T-cell (primary cell): ENCODE data around the gene TTN. TPM values are rescaled to one million over a fixed set of nuclear protein-coding genes. Genes with fewer than 3 reads are reported as not detected.

ENCODE experiments used
- ATAC-seq, 4 experiments: fragments of 200-7000 bp in 3 of 4; fragments of 150-1000 bp in 1 of 4; cut with Tn5 transposase; replicated peaks in 1 of 4; 1 replicate in 3 of 4; 2 replicates in 1 of 4; pipeline ENCODE4 v1.10.0; 2021; ENCODE audit warnings: moderate library complexity in 3 of 4, mild to moderate bottlenecking in 2 of 4, moderate number of reproducible peaks in 1 of 4
- CTCF ChIA-PET, 2 donors: fragments of 300-600 bp; sonication (Branson Sonifier 250); formaldehyde crosslinking; loops; one replicate each; lab custom pipeline; 2022; ENCODE audit warnings: antibody characterized with exemption in 2 of 2; lab: Charles Lee
- POLR2A ChIA-PET, 2 donors: fragments of 300-600 bp; sonication (Branson Sonifier 250); formaldehyde crosslinking; loops; one replicate each; lab custom pipeline; 2022; ENCODE audit warnings: antibody characterized with exemption in 2 of 2; lab: Charles Lee
- DNase-seq, 35 experiments: peaks; one replicate each; pipeline versions ENCODE4 v3.0.0 to v3.0.0-alpha.2; 2013 to 2023
- H3K27ac ChIP-seq: one replicate; pipeline ENCODE4 v1.5.1; 2013; ENCODE audit warnings: low read length
- H3K27me3 ChIP-seq, 2 experiments: replicated peaks in 1 of 2; 1 replicate in 1 of 2; 2 replicates in 1 of 2; pipeline versions ENCODE4 v1.6.1 to v1.7.0; 2013; ENCODE audit warnings: low read length in 1 of 2, mixed read lengths in 1 of 2; ENCODE audit not compliant: control insufficient read depth in 2 of 2, insufficient read depth in 2 of 2; ENCODE audit errors: extremely low read depth in 1 of 2
- H3K36me3 ChIP-seq, 2 donors: 1 replicate in 1 of 2; 2 replicates in 1 of 2; pipeline versions ENCODE4 v1.6.1 to v1.7.0; 2013; ENCODE audit warnings: low read length in 1 of 2; ENCODE audit not compliant: control insufficient read depth in 2 of 2, insufficient read depth in 1 of 2; ENCODE audit errors: extremely low read depth in 1 of 2
- H3K4me1 ChIP-seq, 2 experiments: 1 replicate in 1 of 2; 2 replicates in 1 of 2; pipeline versions ENCODE4 v1.6.1 to v1.7.0; 2013; ENCODE audit warnings: low read length in 2 of 2, mixed read lengths in 1 of 2; ENCODE audit not compliant: insufficient read depth in 2 of 2, control insufficient read depth in 1 of 2; ENCODE audit errors: extremely low read depth in 1 of 2
- H3K4me3 ChIP-seq, 2 donors: 1 replicate in 1 of 2; 2 replicates in 1 of 2; pipeline versions ENCODE4 v1.5.1 to v1.7.0; 2013; ENCODE audit warnings: mild to moderate bottlenecking in 2 of 2, low read length in 1 of 2, moderate library complexity in 1 of 2; ENCODE audit not compliant: control insufficient read depth in 1 of 2; ENCODE audit errors: extremely low read depth in 1 of 2
- H3K9me3 ChIP-seq: 2 replicates; pipeline ENCODE4 v1.7.0; 2013
- H3K27ac Mint-ChIP-seq, 2 donors: one replicate each; pipeline ENCODE4 v1.8.0; 2020 to 2021; ENCODE audit warnings: mild to moderate bottlenecking in 2 of 2, mixed read lengths in 2 of 2
- H3K27me3 Mint-ChIP-seq, 2 donors: one replicate each; pipeline ENCODE4 v1.8.0; 2021 to 2022; ENCODE audit warnings: mixed read lengths in 2 of 2
- H3K36me3 Mint-ChIP-seq: one replicate; pipeline ENCODE4 v1.8.0; 2021; ENCODE audit warnings: mixed read lengths
- H3K4me1 Mint-ChIP-seq, 3 donors: one replicate each; pipeline ENCODE4 v1.8.0; 2020 to 2022; ENCODE audit warnings: mixed read lengths in 3 of 3, mild to moderate bottlenecking in 1 of 3
- H3K4me3 Mint-ChIP-seq, 3 donors: one replicate each; pipeline ENCODE4 v1.8.0; 2020 to 2022; ENCODE audit warnings: mild to moderate bottlenecking in 3 of 3, mixed read lengths in 3 of 3, moderate library complexity in 3 of 3
- H3K9me3 Mint-ChIP-seq, 3 donors: one replicate each; pipeline ENCODE4 v1.8.0; 2020 to 2022; ENCODE audit warnings: mixed read lengths in 3 of 3
- WGBS: methylation state at CpG from one replicate; pipeline ENCODE4 v1.1.5; 2013; ENCODE audit warnings: missing lambda C conversion rate; ENCODE audit not compliant: insufficient coverage; 5-methylcytosine and 5-hydroxymethylcytosine counted together
- total RNA-seq, 35 experiments: library from RNA in 6 of 35; stranded (reverse) in 6 of 35; fragments of 120-200 nt in 1 of 35; gene quantifications; one replicate each; pipeline versions ENCODE4 v1.2.1 to v1.2.4 and lab custom pipeline; 2013 to 2026

Gene TTN
- total RNA-seq, 5 donors from 2014 or later (not counting 1 experiment from before 2014, with no cell fraction given), result 14.3 to 49.2 (median 15.7) TPM

GRCh38 chr2:178630581-178630980 lies 176.6 kb downstream of the TTN start:
- Histone ChIP-seq H3K4me3 (no peak overlapping the region), H3K27ac (no peak overlapping the region), H3K9me3 (no peaks in the 10 kb centered on the region), H3K36me3 (peaks cover 22% of the 10 kb centered on the region in 2 donors), H3K27me3 (no peaks in the 10 kb centered on the region), H3K4me1 (no peaks in the 10 kb centered on the region)
- H3K36me3 Mint-ChIP-seq, result peaks cover 35% of the 10 kb centered on the region
- WGBS, result 97% methylated on average over 5 of the region's 5 CpGs
- no peak overlapping the region for H3K27ac Mint-ChIP-seq
- no peaks in the 10 kb centered on the region for H3K9me3 Mint-ChIP-seq
- POLR2A ChIA-PET, result no interaction called here
- no peak for ATAC-seq
- H3K27me3 Mint-ChIP-seq, result no peaks in the 10 kb centered on the region
- no peaks in the 10 kb centered on the region for H3K4me1 Mint-ChIP-seq
- DNase-seq, result no peak
- no peak overlapping the region for H3K4me3 Mint-ChIP-seq
- CTCF ChIA-PET, result no interaction called here

- Histone ChIP-seq H3K27ac (no peak overlapping the region), H3K9me3 (no peaks in the 10 kb centered on the region), H3K27me3 (no peaks in the 10 kb centered on the region), H3K4me1 (no peaks in the 10 kb centered on the region), H3K36me3 (peaks cover 17 to 22% of the 10 kb centered on the region in 2 donors), H3K4me3 (no peak overlapping the region)
- 90% methylated on average over 6 of the region's 11 CpGs for WGBS
- ATAC-seq (no peak), DNase-seq (no peak)
- Mint-ChIP-seq H3K36me3 (peaks cover 32% of the 10 kb centered on the region), H3K4me3 (no peak overlapping the region), H3K27me3 (no peaks in the 10 kb centered on the region), H3K9me3 (no peaks in the 10 kb centered on the region), H3K4me1 (no peaks in the 10 kb centered on the region), H3K27ac (no peak overlapping the region)
- POLR2A ChIA-PET, result no interaction called here
- CTCF ChIA-PET, result no interaction called here
These were observed 177.8 kb downstream of the TTN start for GRCh38 chr2:178629463-178629862.

GRCh38 chr2:178628605-178629004 lies 178.6 kb downstream of the TTN start:
- Histone ChIP-seq H3K4me1 (no peaks in the 10 kb centered on the region), H3K27ac (no peak overlapping the region), H3K4me3 (no peak overlapping the region), H3K27me3 (no peaks in the 10 kb centered on the region), H3K36me3 (peaks cover 17 to 18% of the 10 kb centered on the region in 2 donors), H3K9me3 (no peaks in the 10 kb centered on the region)
- CTCF ChIA-PET, result no interaction called here
- POLR2A ChIA-PET, result no interaction called here
- Mint-ChIP-seq H3K4me1 (no peaks in the 10 kb centered on the region), H3K27me3 (no peaks in the 10 kb centered on the region), H3K27ac (no peak overlapping the region), H3K4me3 (no peak overlapping the region), H3K9me3 (no peaks in the 10 kb centered on the region), H3K36me3 (peaks cover 35% of the 10 kb centered on the region)
- ATAC-seq (no peak), DNase-seq (no peak)
- WGBS, result 100% methylated on average over 2 of the region's 4 CpGs

GRCh38 chr2:178627401-178627800 lies 179.8 kb downstream of the TTN start:
- DNase-seq (no peak), ATAC-seq (no peak)
- Mint-ChIP-seq H3K27me3 (no peaks in the 10 kb centered on the region), H3K36me3 (peaks cover 41% of the 10 kb centered on the region), H3K4me3 (no peak overlapping the region), H3K27ac (no peak overlapping the region), H3K4me1 (no peaks in the 10 kb centered on the region), H3K9me3 (no peaks in the 10 kb centered on the region)
- Histone ChIP-seq H3K4me3 (no peak overlapping the region), H3K27ac (no peak overlapping the region), H3K36me3 (peaks cover 9 to 18% of the 10 kb centered on the region in 2 donors), H3K4me1 (no peaks in the 10 kb centered on the region), H3K27me3 (no peaks in the 10 kb centered on the region), H3K9me3 (no peaks in the 10 kb centered on the region)
- ChIA-PET CTCF (no interaction called here), POLR2A (no interaction called here)
- no CpG with 5 or more reads among the region's 1 CpG for WGBS

- H3K9me3 ChIP-seq, result no peaks in the 10 kb centered on the region
- no peaks in the 10 kb centered on the region for H3K4me1 ChIP-seq
- CTCF ChIA-PET, result no interaction called here
- ATAC-seq (no peak), DNase-seq (no peak)
- H3K27ac ChIP-seq, result no peak overlapping the region
- no peak overlapping the region for H3K4me3 ChIP-seq
- no peaks in the 10 kb centered on the region for H3K27me3 ChIP-seq
- no peaks in the 10 kb centered on the region for H3K4me1 Mint-ChIP-seq
- no peak overlapping the region for H3K4me3 Mint-ChIP-seq
- POLR2A ChIA-PET, result no interaction called here
- no peak overlapping the region for H3K27ac Mint-ChIP-seq
- peaks cover 18 to 47% of the 10 kb centered on the region in 2 donors for H3K36me3 ChIP-seq
- no CpG with 5 or more reads among the region's 1 CpG for WGBS
- H3K27me3 Mint-ChIP-seq, result no peaks in the 10 kb centered on the region
- H3K36me3 Mint-ChIP-seq, result peaks cover 77% of the 10 kb centered on the region
- no peaks in the 10 kb centered on the region for H3K9me3 Mint-ChIP-seq
These were observed 191.3 kb downstream of the TTN start for GRCh38 chr2:178615969-178616368.

- ATAC-seq (no peak), DNase-seq (no peak)
- H3K36me3 ChIP-seq, result peaks cover 3 to 42% of the 10 kb centered on the region in 2 donors
- Mint-ChIP-seq H3K27ac (no peak overlapping the region), H3K4me3 (no peak overlapping the region), H3K36me3 (peaks cover 73% of the 10 kb centered on the region), H3K27me3 (no peaks in the 10 kb centered on the region), H3K4me1 (no peaks in the 10 kb centered on the region), H3K9me3 (no peaks in the 10 kb centered on the region)
- H3K27ac ChIP-seq, result no peak overlapping the region
- H3K27me3 ChIP-seq, result no peaks in the 10 kb centered on the region
- H3K4me1 ChIP-seq, result no peaks in the 10 kb centered on the region
- ChIA-PET CTCF (no interaction called here), POLR2A (interaction anchor here in 1 of 2 donors (0.6 kb wide), 1 partner anchor 198 kb away, joined by 4 read pairs; no protein-coding TSS in a partner anchor)
- H3K9me3 ChIP-seq, result no peaks in the 10 kb centered on the region
- no peak overlapping the region for H3K4me3 ChIP-seq
These were observed 204.3 kb downstream of the TTN start for GRCh38 chr2:178602901-178603300.

GRCh38 chr2:178592655-178593054 lies 214.6 kb downstream of the TTN start:
- WGBS, result 100% methylated on average over 1 of the region's 6 CpGs
- H3K36me3 Mint-ChIP-seq, result peaks cover 80% of the 10 kb centered on the region
- CTCF ChIA-PET, result no interaction called here

More at GRCh38 chr2:178592655-178593054, 214.6 kb downstream of the TTN start:
- POLR2A ChIA-PET, result no interaction called here
- H3K9me3 Mint-ChIP-seq, result peaks cover 0 to 3% (median 0%) of the 10 kb centered on the region in 3 donors
- H3K27ac ChIP-seq, result no peak overlapping the region
- H3K27me3 ChIP-seq, result no peaks in the 10 kb centered on the region
- H3K4me1 Mint-ChIP-seq, result no peaks in the 10 kb centered on the region
- H3K27ac Mint-ChIP-seq, result no peak overlapping the region
- ATAC-seq (no peak), DNase-seq (no peak)
- H3K4me3 Mint-ChIP-seq, result no peak overlapping the region
- no peaks in the 10 kb centered on the region for H3K27me3 Mint-ChIP-seq
- no peaks in the 10 kb centered on the region for H3K4me1 ChIP-seq
- H3K36me3 ChIP-seq, result peaks cover 15 to 29% of the 10 kb centered on the region in 2 donors
- H3K9me3 ChIP-seq, result no peaks in the 10 kb centered on the region
- H3K4me3 ChIP-seq, result no peak overlapping the region
